Lower leg skin (tissue), 3 donors: Measurements from ENCODE around the gene OCIAD1.

ENCODE experiments used
- POLR2A ChIP-seq, 2 donors: fragments of 450-650 bp; IDR thresholded peaks; one replicate each; pipeline ENCODE4 v1.6.1; 2016 to 2017; ENCODE audit warnings: antibody characterized with exemption in 2 of 2, mild to moderate bottlenecking in 1 of 2, moderate library complexity in 1 of 2
- TF ChIP-seq, protein P1 (sequence below), 3 donors: fragments of 450-650 bp; IDR thresholded peaks; one replicate each; pipeline ENCODE4 v1.5.1; 2016; ENCODE audit warnings: antibody characterized with exemption in 3 of 3, mild to moderate bottlenecking in 3 of 3, moderate library complexity in 2 of 3

DNA sequence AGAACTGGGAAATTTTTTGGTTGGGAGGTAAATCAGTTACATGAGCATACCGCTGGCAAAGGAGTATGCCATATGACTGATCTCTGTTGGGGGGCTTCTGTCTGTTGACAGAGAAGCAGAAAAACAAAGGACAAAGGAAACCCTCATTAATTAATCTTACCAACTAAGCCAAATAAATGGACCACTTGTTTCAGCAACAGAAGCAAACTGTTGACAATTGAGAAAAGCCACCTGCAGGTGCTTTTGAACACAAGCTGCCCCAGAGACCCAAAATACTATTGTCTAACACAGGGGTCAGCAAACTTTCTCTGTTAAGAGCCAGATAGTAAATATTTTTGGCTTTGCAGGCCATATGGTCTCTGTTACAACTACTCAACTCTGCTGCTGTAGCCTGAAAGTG lies 43.8 kb upstream of the OCIAD1 start:
- no peak for TF ChIP-seq POLR2A (IDR thresholded peaks at IDR 0.05)
- TF ChIP-seq, protein P1, sequence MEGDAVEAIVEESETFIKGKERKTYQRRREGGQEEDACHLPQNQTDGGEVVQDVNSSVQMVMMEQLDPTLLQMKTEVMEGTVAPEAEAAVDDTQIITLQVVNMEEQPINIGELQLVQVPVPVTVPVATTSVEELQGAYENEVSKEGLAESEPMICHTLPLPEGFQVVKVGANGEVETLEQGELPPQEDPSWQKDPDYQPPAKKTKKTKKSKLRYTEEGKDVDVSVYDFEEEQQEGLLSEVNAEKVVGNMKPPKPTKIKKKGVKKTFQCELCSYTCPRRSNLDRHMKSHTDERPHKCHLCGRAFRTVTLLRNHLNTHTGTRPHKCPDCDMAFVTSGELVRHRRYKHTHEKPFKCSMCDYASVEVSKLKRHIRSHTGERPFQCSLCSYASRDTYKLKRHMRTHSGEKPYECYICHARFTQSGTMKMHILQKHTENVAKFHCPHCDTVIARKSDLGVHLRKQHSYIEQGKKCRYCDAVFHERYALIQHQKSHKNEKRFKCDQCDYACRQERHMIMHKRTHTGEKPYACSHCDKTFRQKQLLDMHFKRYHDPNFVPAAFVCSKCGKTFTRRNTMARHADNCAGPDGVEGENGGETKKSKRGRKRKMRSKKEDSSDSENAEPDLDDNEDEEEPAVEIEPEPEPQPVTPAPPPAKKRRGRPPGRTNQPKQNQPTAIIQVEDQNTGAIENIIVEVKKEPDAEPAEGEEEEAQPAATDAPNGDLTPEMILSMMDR (IDR thresholded peaks at IDR 0.05), result no peak
